NOMO-1 treated with DMSO at 0.1 percent for 48 hours (cell line): ENCODE data around the gene PITRM1.
A peak's percentile ranks its signal among the peaks of the same experiment; 100 is the strongest.
"Not testable (repeated sequence)": the region's sequence is repeated elsewhere in the genome, so short reads cannot be mapped to it uniquely, and the experiment has no call there.

Experiments
- DNase-seq: peaks from one replicate; lab custom pipeline; 2025; ENCODE audit not compliant: unreplicated experiment; lab: John Stamatoyannopoulos, UW

PITRM1 gene, protein sequence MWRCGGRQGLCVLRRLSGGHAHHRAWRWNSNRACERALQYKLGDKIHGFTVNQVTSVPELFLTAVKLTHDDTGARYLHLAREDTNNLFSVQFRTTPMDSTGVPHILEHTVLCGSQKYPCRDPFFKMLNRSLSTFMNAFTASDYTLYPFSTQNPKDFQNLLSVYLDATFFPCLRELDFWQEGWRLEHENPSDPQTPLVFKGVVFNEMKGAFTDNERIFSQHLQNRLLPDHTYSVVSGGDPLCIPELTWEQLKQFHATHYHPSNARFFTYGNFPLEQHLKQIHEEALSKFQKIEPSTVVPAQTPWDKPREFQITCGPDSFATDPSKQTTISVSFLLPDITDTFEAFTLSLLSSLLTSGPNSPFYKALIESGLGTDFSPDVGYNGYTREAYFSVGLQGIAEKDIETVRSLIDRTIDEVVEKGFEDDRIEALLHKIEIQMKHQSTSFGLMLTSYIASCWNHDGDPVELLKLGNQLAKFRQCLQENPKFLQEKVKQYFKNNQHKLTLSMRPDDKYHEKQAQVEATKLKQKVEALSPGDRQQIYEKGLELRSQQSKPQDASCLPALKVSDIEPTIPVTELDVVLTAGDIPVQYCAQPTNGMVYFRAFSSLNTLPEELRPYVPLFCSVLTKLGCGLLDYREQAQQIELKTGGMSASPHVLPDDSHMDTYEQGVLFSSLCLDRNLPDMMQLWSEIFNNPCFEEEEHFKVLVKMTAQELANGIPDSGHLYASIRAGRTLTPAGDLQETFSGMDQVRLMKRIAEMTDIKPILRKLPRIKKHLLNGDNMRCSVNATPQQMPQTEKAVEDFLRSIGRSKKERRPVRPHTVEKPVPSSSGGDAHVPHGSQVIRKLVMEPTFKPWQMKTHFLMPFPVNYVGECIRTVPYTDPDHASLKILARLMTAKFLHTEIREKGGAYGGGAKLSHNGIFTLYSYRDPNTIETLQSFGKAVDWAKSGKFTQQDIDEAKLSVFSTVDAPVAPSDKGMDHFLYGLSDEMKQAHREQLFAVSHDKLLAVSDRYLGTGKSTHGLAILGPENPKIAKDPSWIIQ

DNA sequence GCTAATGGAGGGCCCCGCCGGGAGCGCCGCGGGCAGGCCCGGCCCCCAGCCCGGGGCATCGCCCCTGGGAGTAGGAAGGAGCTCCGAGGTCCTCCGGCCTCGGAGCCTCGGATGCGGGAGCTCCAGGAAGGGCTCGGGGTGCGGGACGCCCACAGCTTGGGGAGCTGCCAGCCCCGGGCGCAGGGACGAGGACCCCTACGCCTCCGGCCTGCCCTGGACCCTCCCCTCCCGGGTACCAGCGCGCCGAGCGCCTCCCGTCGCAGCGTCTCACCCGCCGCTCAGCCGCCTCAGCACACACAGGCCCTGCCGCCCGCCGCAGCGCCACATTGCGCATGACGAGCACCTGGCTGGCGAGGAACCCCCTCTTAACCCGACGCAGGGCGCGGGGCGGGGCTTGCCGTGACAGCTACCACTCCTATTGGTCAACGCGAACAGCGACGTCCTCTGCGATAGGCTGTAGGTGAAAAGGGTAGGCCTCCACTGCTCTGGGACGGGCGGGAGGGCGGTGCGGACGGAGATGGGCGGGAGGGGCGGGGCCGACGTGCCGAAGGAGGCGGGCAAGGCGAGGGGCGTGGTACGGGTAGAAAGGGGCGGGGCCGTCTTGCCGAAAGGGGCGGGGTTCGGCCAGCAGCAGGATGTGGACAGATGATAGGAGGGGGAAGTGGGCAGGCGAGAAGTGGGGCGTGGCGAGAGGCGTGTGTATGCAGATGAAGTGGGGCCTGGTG, at the start of gene PITRM1:
TSS of gene PITRM1 (minus strand) at position 337 of the 725 bp plus-strand sequence. CDS start at position 327, 10 bp downstream.
- DNase-seq: peak; percentile 99

DNA sequence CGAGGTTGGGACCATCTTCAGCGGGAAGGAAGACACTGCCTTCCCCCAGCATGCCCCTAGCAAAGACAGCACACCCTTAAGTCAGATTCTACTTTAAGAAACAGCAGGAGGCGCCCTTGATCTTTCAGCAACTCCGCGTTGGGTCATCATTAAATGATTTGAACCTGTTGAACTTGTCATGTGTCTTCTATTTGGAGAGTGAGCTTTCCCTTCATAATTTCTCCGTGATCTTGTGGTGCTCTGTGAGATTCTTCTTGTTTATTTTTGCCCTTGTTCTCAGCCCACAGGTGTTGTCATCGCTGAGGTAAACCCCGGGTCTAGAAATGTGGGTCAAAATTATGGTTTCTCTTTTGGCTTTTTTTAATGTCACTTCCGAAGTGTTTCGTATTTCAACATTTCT, 49.5 kb upstream of the PITRM1 start:
- peak; percentile 64 for DNase-seq

DNA sequence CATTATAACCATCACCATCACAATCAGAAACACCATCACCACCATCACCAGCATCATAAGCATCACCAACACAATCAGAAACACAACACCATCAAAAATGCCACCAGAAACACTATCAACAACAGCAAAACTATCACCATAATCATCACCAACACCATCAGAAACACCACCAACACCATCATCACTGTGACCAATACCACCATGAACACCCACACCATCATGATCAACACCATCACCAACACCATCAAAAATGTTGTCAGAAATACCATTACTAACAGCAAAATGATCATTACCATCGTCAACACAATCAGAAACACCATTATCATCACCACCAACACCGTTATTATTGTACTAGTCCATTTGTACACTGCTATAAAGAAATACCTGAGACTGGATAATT, 49.0 kb upstream of the PITRM1 start:
- not testable (repeated sequence) for DNase-seq

DNA sequence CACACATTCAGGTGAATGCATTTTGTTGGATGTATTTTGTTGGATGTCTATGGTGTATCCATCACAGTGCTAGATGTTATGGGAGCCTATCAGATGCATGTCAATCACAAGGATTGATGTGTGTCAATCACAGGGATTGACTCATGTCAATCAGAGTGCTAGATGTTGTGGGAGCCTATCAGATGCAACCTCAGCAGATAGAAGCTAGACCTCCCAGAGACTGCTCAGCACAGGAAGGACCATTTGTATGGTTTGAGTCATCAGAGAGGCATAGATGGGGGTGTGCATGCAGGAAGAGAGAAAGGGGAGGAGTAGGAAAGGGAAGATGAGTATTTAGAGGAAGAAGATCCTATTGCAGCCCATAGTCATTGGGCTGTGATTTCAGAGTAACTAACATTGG, 48.3 kb upstream of the PITRM1 start:
- peak; percentile 24 for DNase-seq

DNA sequence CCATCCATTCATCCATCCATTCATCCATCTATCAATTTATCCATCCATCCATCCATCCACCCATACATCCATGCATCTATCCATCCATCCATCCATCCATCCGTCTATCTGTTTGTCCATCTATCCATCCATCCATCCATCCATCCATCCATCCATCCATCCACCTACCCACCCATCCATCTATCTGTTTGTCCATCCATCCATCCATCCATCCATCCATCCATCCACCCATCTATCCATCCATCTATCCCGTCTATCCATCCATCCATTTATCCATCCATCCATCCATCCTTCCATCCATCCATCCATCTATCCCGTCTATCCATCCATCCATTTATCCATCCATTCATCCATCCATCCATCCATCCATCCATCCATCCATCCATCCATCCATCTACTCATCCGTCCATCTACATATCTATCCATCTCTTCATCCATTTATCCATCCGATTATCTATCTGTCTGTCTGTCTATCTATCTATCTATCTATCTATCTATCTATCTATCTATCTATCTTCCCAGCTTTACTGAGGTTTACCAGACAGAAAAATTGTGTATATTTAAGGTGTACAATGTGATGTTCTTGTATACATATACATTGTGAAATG, 46.5 kb upstream of the PITRM1 start:
- DNase-seq: not testable (repeated sequence)

DNA sequence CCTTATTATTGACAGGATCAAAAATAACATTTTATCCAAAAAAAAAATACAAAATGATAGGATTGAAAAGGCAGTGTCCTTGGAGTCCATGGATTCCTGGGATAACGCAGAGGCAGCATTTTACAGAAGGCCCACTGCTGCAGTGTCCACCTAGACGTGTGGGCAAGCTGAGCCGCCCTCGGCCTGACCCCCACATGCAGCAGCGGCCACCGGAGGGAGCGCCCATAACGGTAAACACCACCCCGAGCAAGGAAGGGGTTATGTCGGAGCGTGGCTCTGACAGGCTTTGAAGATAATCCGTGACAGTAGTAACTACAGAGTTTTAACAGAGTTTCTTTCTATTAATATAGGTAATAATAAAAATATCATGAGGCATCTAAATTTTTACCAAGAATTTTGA, 45.3 kb upstream of the PITRM1 start:
- DNase-seq: no peak

DNA sequence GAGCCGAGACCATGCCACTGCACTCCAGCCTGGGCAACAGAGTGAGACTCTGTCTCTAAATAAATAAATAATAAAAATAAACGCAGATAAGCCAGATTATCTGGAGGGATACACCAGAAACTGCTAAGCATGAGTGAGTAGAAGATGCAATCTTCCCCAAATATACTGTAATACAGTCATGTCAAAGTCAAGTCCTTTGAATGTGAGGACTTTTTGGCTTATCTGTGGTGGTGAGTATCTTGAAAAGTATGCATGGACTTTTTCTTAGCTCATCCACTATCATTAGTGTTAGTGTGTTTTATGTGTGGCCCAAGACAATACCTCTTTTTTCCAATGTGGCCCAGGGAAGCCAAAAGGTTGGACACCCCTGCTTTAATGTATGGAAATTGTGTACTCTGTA, 44.7 kb upstream of the PITRM1 start:
- DNase-seq: no peak

DNA sequence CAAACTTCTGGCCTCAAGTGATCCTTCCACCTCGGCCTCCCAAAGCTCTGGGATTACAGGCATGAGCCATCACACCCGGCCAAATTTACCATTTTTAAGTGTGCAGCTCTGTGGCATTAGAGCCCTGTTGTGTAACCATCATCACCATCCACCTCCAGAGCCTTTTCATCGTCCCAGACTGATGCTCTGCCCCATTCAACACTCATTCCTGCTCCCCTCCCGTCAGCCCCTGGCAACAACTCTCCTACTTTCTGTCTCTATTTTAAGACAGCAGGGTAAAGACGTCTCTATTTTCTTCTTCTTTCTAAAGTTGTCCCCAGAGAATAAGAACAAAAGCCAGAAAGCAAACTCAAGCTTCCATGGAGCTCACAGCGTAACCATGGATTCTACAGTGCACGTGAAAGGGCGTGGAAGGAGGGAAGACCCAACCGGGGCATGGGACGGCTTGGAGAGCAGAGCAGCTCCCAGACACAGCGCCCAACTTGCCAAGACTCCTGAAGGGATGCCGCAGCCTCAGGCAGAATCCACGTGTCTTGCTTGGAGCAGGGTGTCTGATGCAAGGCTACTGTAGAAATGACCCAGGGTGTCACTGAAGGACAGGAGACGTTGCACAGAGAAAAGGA, 42.7 kb upstream of the PITRM1 start:
- DNase-seq: no peak

DNA sequence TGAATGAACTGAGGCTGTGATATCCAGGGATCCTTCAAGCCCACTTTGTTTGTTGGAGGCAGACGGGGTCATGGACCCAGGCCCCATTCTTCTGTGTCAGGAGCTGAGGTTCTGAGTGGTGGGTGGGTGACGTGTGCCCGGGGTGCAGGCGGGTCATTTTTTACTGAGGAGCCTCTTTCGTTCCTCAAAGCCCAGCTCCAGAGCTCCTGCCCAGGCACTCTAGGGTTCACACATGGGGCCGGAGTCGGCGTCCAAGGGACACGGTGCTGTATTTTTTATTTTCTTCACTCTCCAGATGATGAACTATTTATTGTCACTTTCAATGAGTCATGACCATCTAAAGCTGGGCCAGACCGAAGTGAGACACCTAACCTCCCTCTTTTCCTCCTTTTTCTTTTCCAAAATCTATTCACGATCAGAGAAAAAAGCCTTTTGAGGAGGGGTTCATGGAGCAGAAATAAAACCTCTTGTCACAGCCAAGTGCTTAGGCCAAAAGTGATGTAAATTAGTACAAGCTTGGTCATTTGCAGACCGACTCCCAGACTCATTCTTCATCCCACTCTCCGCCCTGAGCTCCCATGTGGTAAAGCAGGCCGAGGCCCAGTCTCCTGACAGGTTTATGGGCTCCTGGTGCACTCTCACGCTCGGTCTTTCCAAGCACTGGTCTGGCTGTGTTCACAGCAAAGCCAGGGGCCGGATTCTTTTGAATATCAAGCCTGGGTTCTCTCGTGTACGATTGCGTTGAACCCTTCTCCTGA, 41.4 kb upstream of the PITRM1 start:
- DNase-seq: no peak

DNA sequence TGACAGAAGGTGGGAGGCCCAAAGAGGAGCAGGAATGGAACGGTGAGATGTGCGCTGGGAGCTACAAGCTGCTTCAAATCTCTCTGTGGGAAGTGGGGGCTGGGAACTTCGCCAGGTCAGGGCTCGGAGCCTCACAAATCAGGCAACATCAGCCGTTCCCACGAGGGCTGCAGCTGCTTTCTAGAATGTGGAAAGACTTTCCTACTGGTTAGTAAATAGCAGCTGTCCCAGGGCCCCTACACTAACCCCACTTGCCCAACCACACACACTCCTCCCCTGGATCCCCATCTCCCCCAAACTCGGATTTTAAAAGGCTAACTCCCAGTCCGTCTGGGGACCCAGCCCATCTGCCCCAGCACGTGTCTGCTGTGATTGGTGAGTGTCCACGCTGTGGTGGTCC, 40.6 kb upstream of the PITRM1 start:
- no peak for DNase-seq

DNA sequence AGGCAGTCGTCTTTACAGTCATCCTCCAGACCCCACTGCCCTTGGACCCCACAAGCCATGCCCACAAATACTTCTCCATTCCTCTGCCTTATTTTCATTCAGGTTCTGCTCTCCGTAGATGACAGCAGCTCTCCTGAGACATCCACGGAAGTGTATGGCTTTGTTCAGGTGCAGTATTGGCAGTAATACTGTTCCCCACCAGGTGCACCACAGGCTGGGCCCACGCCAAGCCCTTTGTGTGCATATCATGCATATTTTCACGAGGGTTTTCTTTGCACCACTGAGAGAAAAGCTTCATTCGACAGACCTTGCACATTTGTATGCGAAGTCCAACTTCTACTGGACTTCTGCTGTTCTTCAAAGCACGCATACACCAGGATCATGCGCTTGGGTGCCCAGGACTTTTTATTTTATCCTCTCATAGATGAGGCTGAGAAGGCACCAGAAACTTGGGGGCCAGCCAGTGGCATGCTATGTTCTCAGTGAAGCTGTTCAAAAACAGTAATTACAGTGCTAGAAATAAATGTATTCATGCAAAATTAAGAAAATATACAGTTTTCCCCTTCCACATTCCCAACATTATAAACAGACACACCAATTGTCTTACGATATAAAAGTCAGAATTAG, 37.8 kb upstream of the PITRM1 start:
- no peak for DNase-seq

DNA sequence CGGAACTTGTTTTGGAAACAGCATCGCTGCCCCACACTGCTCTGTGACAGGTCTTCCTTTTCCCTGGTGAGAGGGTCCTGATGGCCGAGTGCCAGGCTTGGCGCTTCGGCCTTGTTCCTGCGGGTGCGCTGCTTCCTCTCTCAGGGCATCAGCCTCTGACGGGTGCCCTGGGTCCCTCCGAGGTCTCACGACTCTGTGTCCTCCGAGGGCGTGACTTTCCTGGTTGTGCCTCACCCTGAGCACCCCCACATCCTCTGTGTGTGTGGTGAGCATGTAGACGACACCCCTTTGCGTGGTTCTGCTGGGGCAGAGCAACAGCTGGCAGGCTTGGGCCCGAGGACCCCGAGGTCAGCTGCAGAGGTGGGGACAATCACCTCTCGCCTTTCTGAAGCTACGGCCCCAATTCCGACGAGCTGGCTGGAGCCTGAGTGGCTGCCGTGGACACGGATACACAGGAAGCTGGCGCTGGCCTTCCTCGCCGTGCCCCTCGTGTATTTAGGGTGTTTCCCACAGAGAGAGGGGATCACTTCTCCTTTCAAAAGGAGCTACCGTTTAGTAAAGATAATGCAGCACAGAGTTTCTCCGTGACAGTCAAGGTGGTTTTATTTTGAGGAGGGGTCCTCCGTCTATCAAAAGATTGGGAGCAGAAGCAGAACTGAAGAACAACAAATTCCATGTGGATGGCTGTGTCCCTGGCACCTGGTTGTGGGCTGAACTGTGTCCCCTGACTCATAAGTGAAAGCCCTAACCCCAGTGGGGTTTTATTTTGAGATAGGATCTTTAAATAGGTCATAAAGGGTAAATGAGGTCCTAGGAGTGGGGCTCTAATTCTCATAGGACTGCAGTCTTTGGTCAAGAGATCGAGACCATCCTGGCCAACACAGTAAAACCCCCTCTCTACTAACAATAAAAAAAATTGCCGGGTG, 36.2 kb upstream of the PITRM1 start:
- peak; percentile 12 for DNase-seq

DNA sequence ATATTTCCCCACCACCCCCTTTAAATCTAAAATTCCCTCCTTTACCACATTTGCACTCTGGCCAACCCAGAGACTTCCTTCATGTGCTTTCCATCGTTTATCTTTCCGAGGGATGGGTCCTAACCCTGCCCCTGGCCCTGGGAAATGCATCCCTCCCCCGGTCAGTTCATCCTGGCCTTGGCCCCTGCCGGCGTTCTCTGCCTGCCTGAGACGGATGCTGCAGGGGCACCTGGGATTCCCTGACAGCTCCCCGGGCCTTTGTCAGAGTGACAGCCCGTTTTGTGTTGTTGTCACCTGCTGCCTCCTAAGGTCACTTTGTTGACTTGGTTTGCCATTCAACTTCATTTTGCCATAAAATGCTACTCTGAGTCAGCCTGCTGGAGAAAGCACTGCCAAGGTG, 34.8 kb upstream of the PITRM1 start:
- DNase-seq: no peak

DNA sequence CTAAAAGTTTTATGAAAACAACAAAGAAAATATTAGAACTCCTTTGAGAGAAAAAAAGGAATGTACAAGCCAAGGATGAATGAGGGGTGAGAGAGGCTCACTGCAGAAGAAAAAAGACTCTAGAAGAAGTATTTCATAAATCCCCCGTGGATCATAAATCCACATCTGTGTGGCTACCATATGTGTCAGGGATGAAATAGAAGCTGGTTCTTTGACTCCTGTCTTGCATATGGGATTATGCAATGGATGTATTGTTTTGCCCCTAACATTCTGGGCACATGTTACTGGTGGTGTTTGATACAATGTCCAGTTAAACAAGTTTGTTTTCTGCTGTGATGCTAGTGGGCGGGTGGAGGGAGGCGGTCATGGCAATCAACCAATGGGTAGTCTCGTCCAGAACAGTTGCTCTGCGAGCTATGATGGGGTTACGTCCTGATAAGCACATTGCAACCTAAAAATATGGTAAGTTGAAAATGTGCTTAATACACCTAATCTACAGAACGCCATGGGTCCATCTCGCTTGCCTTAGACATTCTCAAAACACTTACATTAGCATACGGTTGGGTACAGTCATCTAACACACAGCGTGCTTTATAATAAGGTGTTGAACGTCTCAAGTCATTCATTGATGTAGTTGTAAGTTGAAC, 34.1 kb upstream of the PITRM1 start:
- DNase-seq: no peak

DNA sequence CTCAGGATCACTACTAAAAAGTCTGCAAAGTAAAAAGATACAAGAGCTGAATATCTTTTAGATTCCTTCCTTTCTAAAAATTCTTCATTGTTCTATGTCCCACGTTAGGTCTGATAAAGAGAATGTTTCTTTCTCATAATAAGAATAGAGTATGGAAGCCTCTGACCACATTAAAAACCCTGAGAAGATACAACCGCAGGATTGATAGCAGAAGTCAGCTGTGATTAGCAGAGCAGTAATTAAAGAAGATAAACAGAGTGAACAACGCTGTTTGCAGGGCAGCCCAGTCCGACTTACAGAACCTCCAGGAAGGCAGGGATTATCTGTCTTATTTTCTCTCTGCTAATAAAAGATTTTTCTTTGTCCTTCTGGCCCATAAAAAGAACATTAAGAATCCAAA, 31.4 kb upstream of the PITRM1 start:
- no peak for DNase-seq

DNA sequence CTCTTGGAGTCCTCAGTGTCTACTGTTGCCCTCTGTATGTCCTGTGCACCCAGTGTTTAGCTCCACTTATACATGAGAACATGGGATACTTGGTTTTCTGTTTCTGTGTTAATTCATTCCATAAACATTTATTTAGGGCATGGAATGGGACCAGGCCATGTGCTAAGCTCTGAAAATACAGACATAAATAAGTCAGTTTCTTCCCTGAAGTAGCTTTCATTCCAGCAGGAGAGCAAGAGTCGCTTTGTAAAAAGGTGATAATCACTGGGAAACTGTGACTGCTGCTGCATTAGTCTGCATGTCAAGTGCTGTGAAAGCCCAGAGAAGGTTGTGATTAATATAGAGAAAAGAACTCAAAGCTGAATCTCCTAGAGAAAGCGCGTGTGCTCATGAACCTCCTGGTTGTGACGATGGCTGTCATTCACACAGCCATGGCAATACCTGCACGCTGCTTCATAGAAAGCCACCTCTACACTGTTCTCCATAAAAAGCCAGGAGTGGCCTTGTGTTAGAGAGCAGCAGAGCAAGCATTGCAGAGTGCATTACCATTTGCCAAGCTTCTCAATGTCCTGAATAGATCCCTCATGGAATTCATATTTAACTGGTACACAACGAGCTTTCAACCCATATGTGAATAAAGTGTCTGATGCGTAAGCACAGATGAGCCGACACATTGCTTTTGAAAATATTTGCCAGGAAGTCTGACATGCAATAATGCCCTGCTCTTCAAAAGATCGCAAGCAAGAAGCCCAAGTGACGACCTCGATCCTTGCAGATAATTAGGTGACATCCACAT, 30.6 kb upstream of the PITRM1 start:
- no peak for DNase-seq

DNA sequence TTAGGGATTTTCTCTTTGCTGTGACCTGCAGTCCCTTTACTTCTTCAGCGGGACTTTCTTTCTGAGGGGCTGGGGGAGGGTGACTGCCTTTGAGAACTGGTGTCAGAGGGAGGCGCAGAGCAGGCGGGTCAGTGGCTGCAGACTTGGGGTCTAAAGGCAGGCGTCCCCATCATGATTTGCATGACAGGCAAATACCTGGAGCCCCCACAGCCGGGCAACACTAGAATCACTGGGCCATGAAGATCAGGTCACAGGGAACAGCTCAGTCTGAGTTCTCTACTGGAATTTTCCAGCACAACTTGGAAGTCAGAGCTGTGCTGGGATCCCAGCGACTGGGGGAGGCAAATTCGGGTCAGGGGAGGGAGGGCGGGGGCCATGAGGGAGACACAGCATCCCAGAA, 29.2 kb upstream of the PITRM1 start:
- DNase-seq: no peak
